Endothelial cell of umbilical vein (primary cell): Measurements from ENCODE around the gene FOXS1. TPM values are rescaled to one million over a fixed set of nuclear protein-coding genes. Genes with fewer than 3 reads are reported as not detected.

Experiments
- BruUV-seq: library from RNA; stranded (reverse); fragments of 400-500 nt; replicated peaks from 2 replicates; lab custom pipeline; 2021; lab: Mats Ljungman, UMichigan
- CTCF ChIA-PET: fragments of 300-600, 350-600 bp; sonication (Branson Sonifier 250); formaldehyde crosslinking; loops from one replicate; lab custom pipeline; 2021; ENCODE audit warnings: antibody characterized with exemption, inconsistent platforms; lab: Charles Lee
- POLR2A ChIA-PET: fragments of 300-600, 350-600 bp; sonication (Branson Sonifier 250); formaldehyde crosslinking; loops from one replicate; lab custom pipeline; 2021; ENCODE audit warnings: antibody characterized with exemption, inconsistent platforms; lab: Charles Lee
- DNase-seq: peaks from one replicate; pipeline ENCODE4 v3.0.0-alpha.2; 2011; ENCODE audit warnings: low read depth, low spot score
- FAIRE-seq: peaks from 2 replicates; lab custom pipeline; 2011; peaks lifted over from hg19 to GRCh38; lab: Jason Lieb, UNC
- H2AFZ ChIP-seq: 2 replicates; pipeline ENCODE4 v1.6.0; 2012; ENCODE audit warnings: low read depth, low read length, control low read depth, inconsistent platforms
- H3K27ac ChIP-seq: 2 replicates; pipeline ENCODE4 v1.5.1; 2011; ENCODE audit warnings: low read depth, mild to moderate bottlenecking, control low read depth, low read length, moderate library complexity; ENCODE audit not compliant: insufficient read depth
- H3K27me3 ChIP-seq, 2 experiments: 2 replicates each; pipeline versions ENCODE4 v1.6.0 to v1.6.1; 2011; ENCODE audit warnings: low read length in 2 of 2, mixed read lengths in 1 of 2; ENCODE audit not compliant: control insufficient read depth in 2 of 2, insufficient read depth in 2 of 2
- H3K36me3 ChIP-seq, 2 experiments: 2 replicates in 1 of 2; 3 replicates in 1 of 2; pipeline ENCODE4 v1.5.1; 2011; ENCODE audit warnings: low read length in 2 of 2, mild to moderate bottlenecking in 1 of 2, moderate library complexity in 1 of 2; ENCODE audit not compliant: control insufficient read depth in 2 of 2, insufficient read depth in 2 of 2; ENCODE audit errors: extremely low read depth in 1 of 2
- H3K4me1 ChIP-seq: 3 replicates; pipeline ENCODE4 v1.5.1; 2011; ENCODE audit warnings: mild to moderate bottlenecking, low read length; ENCODE audit not compliant: control insufficient read depth, insufficient read depth; ENCODE audit errors: extremely low read depth
- H3K4me2 ChIP-seq: 2 replicates; pipeline ENCODE4 v1.6.1; 2011; ENCODE audit warnings: low read length, control low read depth, mixed read lengths; ENCODE audit not compliant: insufficient read depth
- H3K4me3 ChIP-seq, 3 experiments: fragments of 200-600 bp in 1 of 3; sonication (generic), shearing (Covaris generic) in 1 of 3; replicated peaks in 1 of 3; 2 replicates each; pipeline ENCODE4 v1.5.1; 2011 to 2016; ENCODE audit warnings: control low read depth in 3 of 3, low read length in 3 of 3, mild to moderate bottlenecking in 2 of 3, inconsistent platforms in 1 of 3, low read depth in 1 of 3, moderate library complexity in 1 of 3; ENCODE audit not compliant: insufficient read depth in 1 of 3
- H3K79me2 ChIP-seq: 2 replicates; pipeline ENCODE4 v1.6.0; 2012; ENCODE audit warnings: low read length, inconsistent platforms; ENCODE audit not compliant: control insufficient read depth, insufficient read depth
- H3K9ac ChIP-seq: replicated peaks from 2 replicates; pipeline ENCODE3; 2011; ENCODE audit warnings: low read length, control low read depth; ENCODE audit not compliant: insufficient read depth; ENCODE audit errors: extremely low read depth
- H3K9me1 ChIP-seq: replicated peaks from 3 replicates; pipeline ENCODE4 v1.6.0; 2011; ENCODE audit warnings: mild to moderate bottlenecking, low read length; ENCODE audit not compliant: control insufficient read depth, insufficient read depth; ENCODE audit errors: extremely low read depth
- H3K9me3 ChIP-seq: replicated peaks from 2 replicates; pipeline ENCODE4 v1.5.1; 2012; ENCODE audit warnings: low read length, inconsistent platforms; ENCODE audit not compliant: control insufficient read depth, insufficient read depth
- H4K20me1 ChIP-seq: replicated peaks from 2 replicates; pipeline ENCODE3; 2011; ENCODE audit warnings: mild to moderate bottlenecking, low read length; ENCODE audit not compliant: control insufficient read depth, insufficient read depth; ENCODE audit errors: extremely low read depth
- CTCF ChIP-seq, 2 donors: IDR thresholded peaks; 1 replicate in 1 of 2; 2 replicates in 1 of 2; pipeline ENCODE4 v1.5.1; 2011; ENCODE audit warnings: low read length in 2 of 2, mild to moderate bottlenecking in 2 of 2, moderate library complexity in 2 of 2, control low read depth in 1 of 2, inconsistent platforms in 1 of 2, low read depth in 1 of 2; ENCODE audit not compliant: insufficient read depth in 1 of 2; ENCODE audit errors: extremely low read depth in 1 of 2
- EZH2 ChIP-seq: IDR thresholded peaks from 2 replicates; pipeline ENCODE4 v1.6.1; 2012; ENCODE audit warnings: borderline replicate concordance, low read depth, mild to moderate bottlenecking, moderate library complexity, low read length, inconsistent platforms; ENCODE audit not compliant: severe bottlenecking
- FOS ChIP-seq: IDR thresholded peaks from 2 replicates; pipeline ENCODE4 v1.6.1; 2011; ENCODE audit warnings: mild to moderate bottlenecking, low read length, moderate library complexity, borderline replicate concordance; ENCODE audit not compliant: insufficient read depth
- GATA2 ChIP-seq: IDR thresholded peaks from 2 replicates; pipeline ENCODE4 v1.7.0; 2011; ENCODE audit warnings: low read depth, mild to moderate bottlenecking, moderate library complexity, mixed read lengths, low read length; ENCODE audit not compliant: insufficient read length, insufficient read depth
- JUN ChIP-seq: IDR thresholded peaks from 2 replicates; pipeline ENCODE4 v1.6.1; 2011; ENCODE audit warnings: borderline replicate concordance, low read depth; ENCODE audit not compliant: insufficient read length, insufficient read depth
- MAX ChIP-seq: IDR thresholded peaks from 2 replicates; pipeline ENCODE4 v1.6.1; 2011; ENCODE audit not compliant: insufficient read depth, insufficient read length
- MYC ChIP-seq: IDR thresholded peaks from one replicate; pipeline ENCODE4 v1.6.1; 2011; ENCODE audit warnings: mild to moderate bottlenecking, low read depth, low read length
- POLR2A ChIP-seq: IDR thresholded peaks from 2 replicates; pipeline ENCODE4 v1.6.1; 2012; ENCODE audit warnings: low read depth, mild to moderate bottlenecking, control low read depth, low read length
- POLR2AphosphoS5 ChIP-seq: IDR thresholded peaks from 2 replicates; pipeline ENCODE4 v1.6.1; 2012; ENCODE audit warnings: low read depth, mild to moderate bottlenecking, control low read depth, low read length, moderate library complexity; ENCODE audit not compliant: insufficient read depth
- dilution Hi-C: fragments of 300-500 bp; cut with MboI; formaldehyde crosslinking; loops from one replicate; pipeline ENCODE4 v1.15.0; 2019; ENCODE audit warnings: low sequenced_read_pairs; ENCODE audit not compliant: extremely low pct_ligation_motif_present
- intact Hi-C: fragments of 100-400 bp; cut with micrococcal nuclease; formaldehyde crosslinking; loops from one replicate; pipeline ENCODE4 v1.10.0; 2022
- polyA plus RNA-seq, 4 experiments: library from polyadenylated mRNA; depleted of rRNA in 3 of 4; stranded (reverse) in 3 of 4; unstranded in 1 of 4; fragments of >200 nt; gene quantifications; 2 replicates each; pipeline versions ENCODE4 v1.2.1 to v1.2.3, GENCODE V29; 2011 to 2012; ENCODE audit warnings: missing spikeins in 1 of 4
- total RNA-seq: library from RNA; stranded (reverse); gene quantifications from 2 replicates; pipeline ENCODE4 v1.2.3, GENCODE V29; 2021

Gene FOXS1
- total and polyA plus RNA-seq, 2 donors (not counting 3 experiments of a cell fraction or from before 2014, with no cell fraction given), result 0.84 TPM; not detected in 1

GRCh38 chr20:31862157-31862470, 16.7 kb upstream of the FOXS1 start:
- Histone ChIP-seq H3K27ac (no peak overlapping the region), H3K79me2 (no peaks in the 10 kb centered on the region), H3K36me3 (no peaks in the 10 kb centered on the region), H3K4me1 (no peaks in the 10 kb centered on the region), H3K27me3 (peaks cover 16 to 21% of the 10 kb centered on the region in 2 experiments), H3K9me3 (no peaks in the 10 kb centered on the region), H3K4me2 (no peak overlapping the region), H3K4me3 (no peak overlapping the region), H2AFZ (no peak overlapping the region), H4K20me1 (no peaks in the 10 kb centered on the region), H3K9me1 (no peaks in the 10 kb centered on the region), H3K9ac (no peak overlapping the region)
- DNase-seq (no peak), FAIRE-seq (no peak)
- intact Hi-C loops (no loop called here), dilution Hi-C loops (no loop called here)
- POLR2A ChIA-PET, result no interaction called here
- BruUV-seq, result no TSS peak
- no peak for TF ChIP-seq EZH2
- TF ChIP-seq CTCF (IDR thresholded peaks at IDR 0.05; ENCODE audit: extremely low read depth in 1 of 2, insufficient read depth in 1 of 2, low read depth in 1 of 2, low read length in 2 of 2), result no peak
- TF ChIP-seq POLR2A, result no peak
- no peak for TF ChIP-seq MAX
- TF ChIP-seq FOS, result no peak
- no peak for TF ChIP-seq MYC
- TF ChIP-seq GATA2, result no peak
- TF ChIP-seq POLR2AphosphoS5, result no peak
- no peak for TF ChIP-seq JUN
- CTCF ChIA-PET, result interaction anchor here (3.9 kb wide), 1 partner anchor 170 kb away, joined by 25 read pairs; no protein-coding TSS in a partner anchor
